Body of pancreas (tissue), 4 donors: ENCODE measurements around the gene KLHL25.

Experiments used
- CTCF ChIP-seq, 7 experiments: fragments of 450-650 bp in 4 of 7; fragments of 200-600 bp in 3 of 7; sonication (generic) in 3 of 7; IDR thresholded peaks; one replicate each; pipeline ENCODE4 v1.5.1; 2016 to 2019; ENCODE audit warnings: antibody characterized with exemption in 7 of 7
- POLR2A ChIP-seq, 3 donors: fragments of 450-650 bp; IDR thresholded peaks; one replicate each; pipeline ENCODE4 v1.6.1; 2016; ENCODE audit warnings: antibody characterized with exemption in 3 of 3, mild to moderate bottlenecking in 2 of 3

- no peak for TF ChIP-seq CTCF (IDR thresholded peaks at IDR 0.05)
- TF ChIP-seq POLR2A (IDR thresholded peaks at IDR 0.05) = no peak
Measured at GRCh38 chr15:85752124-85752475, 42.6 kb downstream of the KLHL25 start.
